OCI-M1 (cell line): ENCODE results near the gene PPP6R3.
"Not testable (repeated sequence)": the region's sequence is repeated elsewhere in the genome, so short reads cannot be mapped to it uniquely, and the experiment has no call there.

ENCODE experiments used
- DNase-seq: peaks from one replicate; lab custom pipeline; 2025; lab: John Stamatoyannopoulos, UW

Gene PPP6R3

GRCh38 chr11:68525930-68526329 lies 65.4 kb downstream of the PPP6R3 start:
- no peak for DNase-seq

- no peak for DNase-seq
These were observed 67.0 kb downstream of the PPP6R3 start for GRCh38 chr11:68527585-68527984.

- DNase-seq, result peak; percentile 63
These were observed 68.1 kb downstream of the PPP6R3 start for GRCh38 chr11:68528630-68529029.

GRCh38 chr11:68531129-68531693 lies 70.7 kb downstream of the PPP6R3 start:
- no peak for DNase-seq

DNA sequence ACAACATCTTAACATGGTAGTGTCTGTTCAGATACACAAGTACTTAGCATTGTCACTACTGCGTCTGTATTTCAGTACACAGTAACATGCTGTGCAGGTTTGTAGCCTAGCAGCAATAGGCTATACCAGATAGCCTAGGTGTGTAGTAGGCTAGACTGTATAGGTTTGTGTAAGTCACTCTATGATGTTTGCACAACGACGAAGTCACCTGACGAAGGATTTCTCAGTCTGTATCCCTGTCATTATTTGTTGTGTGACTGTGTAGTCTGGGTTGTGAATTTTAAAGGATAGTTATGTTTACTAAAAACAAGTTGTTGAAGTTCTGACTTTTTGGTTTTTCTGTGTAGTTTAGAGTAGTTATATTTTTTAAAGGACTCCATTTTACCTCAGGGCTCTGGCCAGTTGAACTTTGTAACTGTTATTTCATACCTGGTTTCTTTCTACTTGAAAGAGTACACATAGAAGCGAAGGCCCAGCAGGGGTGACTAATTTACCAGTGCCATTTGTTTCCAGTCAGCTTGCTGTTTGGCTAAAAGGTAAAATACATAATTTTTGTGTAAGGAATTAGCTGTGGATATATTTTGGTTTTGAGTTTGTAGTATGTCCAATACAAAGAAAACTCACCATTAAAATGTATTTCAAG lies 72.3 kb downstream of the PPP6R3 start:
- DNase-seq, result no peak

DNA sequence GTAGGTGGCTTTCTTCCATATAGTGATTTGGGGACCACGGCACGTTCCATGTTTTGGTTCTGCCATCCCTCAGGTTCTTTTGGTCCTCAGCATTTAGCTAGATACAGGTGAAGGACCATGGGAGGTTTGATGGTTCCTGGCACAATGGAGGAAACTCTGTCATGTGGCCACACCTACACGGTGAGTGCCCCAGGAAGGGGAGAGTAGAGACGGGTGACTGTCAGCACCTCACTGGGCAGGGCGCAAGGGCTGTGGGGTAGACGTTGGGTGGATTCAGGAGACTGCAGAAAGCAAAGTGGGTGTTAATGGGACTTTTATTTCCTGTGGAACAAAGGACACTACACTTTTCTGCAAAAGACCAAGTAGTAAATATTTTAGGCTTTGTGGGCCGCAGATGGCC lies 73.4 kb downstream of the PPP6R3 start:
- DNase-seq, result no peak

DNA sequence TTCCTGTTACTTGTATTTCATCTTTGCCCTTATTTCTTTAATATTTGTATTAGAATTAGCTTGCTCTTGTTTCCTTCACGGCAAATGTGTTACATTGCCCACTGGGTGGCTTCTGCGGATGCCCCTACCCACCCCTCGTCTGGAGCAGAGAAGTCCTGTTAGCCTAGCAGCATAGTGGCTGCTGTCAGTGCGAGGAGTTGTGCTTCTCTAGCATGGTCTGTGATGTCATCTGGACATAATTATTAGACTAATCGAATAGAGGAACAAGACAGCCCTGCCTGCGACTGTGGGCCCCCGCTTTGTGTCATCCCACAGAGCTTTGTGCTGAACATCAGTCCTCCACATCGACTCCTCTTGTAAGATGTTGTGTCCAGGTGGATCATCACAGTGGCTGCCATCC lies 74.5 kb downstream of the PPP6R3 start:
- DNase-seq, result no peak

- DNase-seq, result no peak
These were observed 76.2 kb downstream of the PPP6R3 start for GRCh38 chr11:68536706-68537105.

- DNase-seq, result no peak
These were observed 77.5 kb downstream of the PPP6R3 start for GRCh38 chr11:68538025-68538424.

DNA sequence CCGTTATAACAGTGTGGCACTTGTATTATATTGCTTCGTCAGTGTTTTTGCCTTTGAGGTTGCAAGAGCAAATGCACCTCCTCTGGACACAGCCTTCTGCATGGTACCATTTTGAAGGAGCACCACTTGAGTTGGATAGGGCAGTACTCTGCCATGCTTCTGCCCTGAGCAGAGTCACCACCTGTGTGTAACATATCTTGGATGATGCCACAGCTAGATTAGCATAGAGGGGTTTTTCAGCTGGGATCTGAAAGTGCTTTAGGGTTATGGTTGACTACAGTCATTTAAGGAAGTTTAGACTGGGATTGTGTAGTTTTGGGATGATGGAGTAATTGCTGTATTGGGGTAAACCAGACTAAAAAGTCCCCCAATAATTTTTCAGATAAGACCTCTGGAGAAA lies 78.8 kb downstream of the PPP6R3 start:
- DNase-seq, result no peak

DNA sequence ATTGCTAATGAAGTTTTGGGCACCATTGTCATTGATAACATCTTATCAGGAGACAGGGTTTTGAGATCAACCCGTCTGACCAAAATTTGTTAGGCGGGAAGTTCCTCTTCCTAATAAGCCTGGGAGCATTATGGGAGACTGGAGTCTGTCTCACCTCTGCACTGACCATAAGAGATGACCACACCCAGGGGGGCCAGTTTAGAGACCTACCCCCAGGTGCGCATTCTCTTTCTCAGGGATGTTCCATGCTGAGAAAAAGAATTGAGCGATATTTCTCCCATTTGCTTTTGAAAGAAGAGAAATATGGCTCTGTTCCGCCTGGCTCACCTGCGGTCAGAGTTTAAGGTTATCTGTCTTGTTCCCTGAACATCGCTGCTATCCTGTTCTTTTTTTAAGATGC lies 80.0 kb downstream of the PPP6R3 start:
- DNase-seq, result not testable (repeated sequence)

DNA sequence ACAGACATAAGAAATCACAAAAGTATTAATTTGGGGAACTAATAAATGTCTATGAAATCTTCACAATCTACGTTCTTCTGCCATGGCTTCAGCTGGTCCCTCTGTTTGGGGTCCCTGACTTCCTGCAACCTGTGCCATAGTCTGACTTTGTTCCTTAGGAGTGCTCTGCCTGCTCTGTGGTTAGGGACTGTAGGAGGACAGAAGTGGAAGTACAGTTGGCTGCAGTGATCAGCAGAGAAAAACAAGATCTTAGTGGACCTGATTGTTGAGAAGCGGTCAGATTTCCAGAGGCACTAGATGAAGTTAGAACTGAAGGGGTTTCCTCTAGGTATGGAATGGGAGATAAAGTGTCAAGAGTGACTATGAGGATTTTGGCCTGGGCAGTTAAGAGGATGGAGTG lies 80.6 kb downstream of the PPP6R3 start:
- DNase-seq, result no peak

DNA sequence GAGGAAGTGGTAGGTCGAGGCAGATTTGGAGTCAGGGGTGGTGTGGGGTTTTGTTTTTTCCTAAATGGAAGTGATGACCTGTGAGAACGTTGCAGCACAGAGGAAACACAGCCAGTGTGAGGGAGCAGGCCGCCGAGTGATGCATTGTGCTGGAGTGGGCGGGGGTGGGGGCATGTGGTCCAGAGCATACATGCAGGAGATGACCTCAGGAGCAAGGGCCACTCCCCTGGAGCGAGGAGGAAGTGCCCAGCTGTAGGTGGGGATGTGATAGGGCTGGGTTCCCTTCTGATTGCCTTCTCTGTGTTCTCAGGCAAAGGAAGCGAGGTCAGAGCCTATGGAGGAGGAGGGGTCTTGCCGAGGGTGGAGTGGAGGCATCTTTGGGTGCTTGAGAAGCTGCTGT lies 81.4 kb downstream of the PPP6R3 start:
- DNase-seq, result no peak

- no peak for DNase-seq
These were observed 82.1 kb downstream of the PPP6R3 start for GRCh38 chr11:68542617-68543016.

DNA sequence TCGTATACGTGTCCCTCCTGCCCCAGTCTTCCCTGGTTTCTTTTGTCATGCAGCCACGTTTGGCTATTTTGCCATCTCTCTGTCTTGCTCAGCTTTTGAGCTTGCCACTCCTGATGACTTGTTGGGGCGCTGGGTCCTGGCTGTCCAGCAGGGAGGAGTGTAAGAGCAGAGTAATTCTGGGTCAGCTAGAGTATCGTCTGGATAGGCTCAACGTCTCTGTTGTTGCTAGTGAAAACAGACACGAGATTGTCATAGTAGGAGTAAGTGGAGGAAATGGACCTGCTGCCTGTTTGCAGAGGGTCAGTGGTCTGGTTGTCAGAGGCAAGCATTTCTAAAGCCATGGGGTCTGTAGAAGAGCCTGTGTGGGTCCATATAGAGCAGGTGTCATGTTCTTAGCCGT lies 83.0 kb downstream of the PPP6R3 start:
- DNase-seq, result no peak

DNA sequence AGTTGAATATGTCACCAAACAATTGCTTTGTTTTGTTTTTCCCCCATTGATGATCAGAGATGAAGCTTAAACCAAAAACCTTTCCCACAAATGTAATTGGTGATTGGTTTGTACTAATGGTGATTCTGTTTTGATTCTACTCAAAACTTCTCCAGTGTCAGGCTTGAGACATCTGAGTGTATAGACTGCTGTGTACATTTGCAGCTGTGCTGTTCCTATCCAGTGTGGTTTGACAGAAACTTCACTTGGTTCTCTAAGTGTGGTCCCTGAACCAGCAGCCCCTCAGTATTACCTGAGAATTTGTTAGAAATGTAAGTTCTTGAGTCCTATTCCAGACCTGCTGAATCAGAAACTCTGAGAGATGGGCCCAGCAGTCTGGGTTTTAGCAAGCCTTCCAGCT lies 84.8 kb downstream of the PPP6R3 start:
- DNase-seq, result no peak

DNA sequence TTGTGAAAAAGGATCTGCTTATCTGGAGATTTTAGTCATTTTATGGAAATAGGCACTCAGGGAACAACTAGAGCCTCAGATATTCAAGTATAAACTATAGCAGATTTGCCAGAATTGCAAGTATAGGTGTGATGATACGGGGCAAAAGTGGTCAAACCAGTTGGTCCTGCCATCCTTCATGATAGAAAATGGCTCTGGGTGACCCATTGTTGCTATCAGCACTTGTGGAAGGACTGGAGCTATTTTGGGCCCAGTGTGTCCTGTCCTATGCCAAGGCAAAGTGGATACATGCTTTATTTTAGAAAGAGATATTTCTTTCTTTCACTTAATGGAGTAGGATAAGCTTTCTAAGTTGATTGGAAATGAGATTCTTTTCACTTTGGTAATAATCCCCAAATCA lies 85.2 kb downstream of the PPP6R3 start:
- DNase-seq, result no peak

DNA sequence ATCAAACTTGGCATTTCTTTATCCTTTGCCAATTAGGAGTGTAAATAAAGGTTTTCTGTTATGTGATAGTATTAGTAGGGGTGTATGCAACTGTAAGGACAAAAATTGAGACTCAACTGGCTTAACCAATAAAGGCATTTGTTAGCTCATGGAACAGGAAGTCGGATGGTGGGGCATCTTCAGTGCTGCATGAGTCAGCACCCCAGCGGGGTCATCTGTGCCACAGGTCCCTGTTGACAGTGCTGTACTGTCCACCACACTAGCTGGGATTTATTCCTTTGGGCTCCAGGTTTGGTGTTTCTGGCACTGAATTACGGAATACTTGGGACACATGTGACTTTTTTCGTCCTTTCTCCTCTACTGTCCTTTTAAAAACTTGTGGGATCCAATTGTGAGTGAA lies 86.0 kb downstream of the PPP6R3 start:
- DNase-seq, result peak; percentile 64

DNA sequence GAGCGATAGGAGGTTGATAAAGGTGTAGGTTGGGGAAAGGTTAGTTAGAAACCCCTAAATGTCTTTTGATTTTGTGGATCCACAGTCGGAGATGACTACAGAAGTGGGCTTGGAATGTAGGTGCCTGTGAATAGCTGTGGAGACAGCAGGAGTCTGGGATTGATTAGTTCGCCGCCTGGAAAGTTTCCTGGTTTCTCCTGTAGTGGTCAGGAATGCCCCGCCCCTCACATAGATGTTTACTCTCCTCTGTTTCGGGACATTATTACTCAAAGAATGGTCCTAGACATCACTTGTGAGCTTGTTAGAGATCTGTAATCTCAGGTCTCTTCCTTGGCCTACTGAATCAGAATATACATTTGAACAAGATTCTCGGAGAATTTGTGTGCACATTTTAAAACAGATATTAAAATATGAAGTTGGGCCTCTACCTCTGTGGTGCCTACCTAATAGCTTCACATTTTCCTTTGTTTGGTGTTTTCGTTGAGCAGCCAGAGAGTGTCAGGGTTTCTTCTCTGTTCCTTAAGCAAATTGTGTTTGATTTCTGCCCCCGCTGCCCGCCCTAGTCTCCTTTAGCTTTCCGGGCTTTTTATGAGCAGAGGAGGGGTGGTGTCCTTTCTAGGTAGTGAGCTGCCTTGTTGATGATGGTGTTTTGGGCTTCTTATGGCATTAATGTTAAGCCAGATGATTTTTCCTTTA lies 89.4 kb downstream of the PPP6R3 start:
- no peak for DNase-seq

- DNase-seq, result no peak
These were observed 89.9 kb downstream of the PPP6R3 start for GRCh38 chr11:68550485-68550817.

GRCh38 chr11:68551223-68551622 lies 90.7 kb downstream of the PPP6R3 start:
- no peak for DNase-seq

GRCh38 chr11:68551777-68552176 lies 91.2 kb downstream of the PPP6R3 start:
- no peak for DNase-seq

GRCh38 chr11:68552542-68552941 lies 92.0 kb downstream of the PPP6R3 start:
- DNase-seq, result no peak

- DNase-seq, result no peak
These were observed 99.7 kb downstream of the PPP6R3 start for GRCh38 chr11:68560216-68560615.
